ENCODE measurements around the gene MUCL3. TPM values are rescaled to one million over a fixed set of nuclear protein-coding genes. Genes with fewer than 3 reads are reported as not detected.
"Not testable (repeated sequence)": the region's sequence is repeated elsewhere in the genome, so short reads cannot be mapped to it uniquely, and the experiment has no call there.

Gene MUCL3, protein sequence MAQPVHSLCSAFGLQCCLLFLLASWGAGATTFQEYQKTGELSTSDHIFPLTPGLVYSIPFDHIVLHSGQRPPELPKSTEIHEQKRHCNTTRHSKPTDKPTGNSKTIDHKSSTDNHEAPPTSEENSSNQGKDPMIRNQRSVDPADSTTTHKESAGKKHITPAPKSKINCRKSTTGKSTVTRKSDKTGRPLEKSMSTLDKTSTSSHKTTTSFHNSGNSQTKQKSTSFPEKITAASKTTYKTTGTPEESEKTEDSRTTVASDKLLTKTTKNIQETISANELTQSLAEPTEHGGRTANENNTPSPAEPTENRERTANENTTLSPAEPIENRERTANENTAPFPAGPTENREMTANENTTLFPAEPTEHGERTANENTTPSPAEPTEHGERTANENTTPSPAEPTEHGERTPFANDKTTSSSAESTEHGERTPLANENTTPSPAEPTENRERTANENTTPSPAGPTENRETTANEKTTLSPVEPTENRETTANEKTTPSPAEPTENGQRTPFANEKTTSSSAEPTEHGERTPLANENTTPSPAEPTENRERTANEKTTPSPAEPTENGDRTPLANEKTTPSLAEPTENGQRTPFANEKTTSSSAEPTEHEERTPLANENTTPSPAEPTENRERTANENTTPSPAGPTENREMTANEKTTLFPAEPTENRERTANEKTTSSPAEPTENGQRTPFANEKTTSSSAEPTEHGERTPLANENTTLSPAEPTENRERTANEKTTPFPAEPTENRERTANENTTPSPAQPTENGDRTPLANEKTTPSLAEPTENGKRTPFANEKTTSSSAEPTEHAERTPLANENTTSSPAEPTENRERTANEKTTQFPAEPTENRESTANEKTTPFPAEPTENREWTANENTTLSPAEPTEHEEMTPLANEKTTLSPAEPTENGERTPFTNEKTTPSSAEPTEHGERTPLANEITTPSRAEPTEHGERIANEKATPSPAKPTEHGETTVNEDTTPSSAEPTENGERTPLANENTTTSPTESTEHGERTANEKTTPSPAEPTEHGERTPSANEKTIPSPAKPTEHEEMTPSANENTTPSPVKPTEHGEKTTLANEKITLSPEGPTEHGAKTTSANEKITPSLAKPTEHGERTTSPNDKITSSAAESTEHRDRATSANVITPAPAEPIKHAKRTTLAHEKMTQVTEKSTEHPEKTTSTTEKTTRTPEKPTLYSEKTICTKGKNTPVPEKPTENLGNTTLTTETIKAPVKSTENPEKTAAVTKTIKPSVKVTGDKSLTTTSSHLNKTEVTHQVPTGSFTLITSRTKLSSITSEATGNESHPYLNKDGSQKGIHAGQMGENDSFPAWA (N-terminal part only)
- not detected in 2 replicates for total RNA-seq (2014; rRNA removed; shearing (Covaris generic))

DNA sequence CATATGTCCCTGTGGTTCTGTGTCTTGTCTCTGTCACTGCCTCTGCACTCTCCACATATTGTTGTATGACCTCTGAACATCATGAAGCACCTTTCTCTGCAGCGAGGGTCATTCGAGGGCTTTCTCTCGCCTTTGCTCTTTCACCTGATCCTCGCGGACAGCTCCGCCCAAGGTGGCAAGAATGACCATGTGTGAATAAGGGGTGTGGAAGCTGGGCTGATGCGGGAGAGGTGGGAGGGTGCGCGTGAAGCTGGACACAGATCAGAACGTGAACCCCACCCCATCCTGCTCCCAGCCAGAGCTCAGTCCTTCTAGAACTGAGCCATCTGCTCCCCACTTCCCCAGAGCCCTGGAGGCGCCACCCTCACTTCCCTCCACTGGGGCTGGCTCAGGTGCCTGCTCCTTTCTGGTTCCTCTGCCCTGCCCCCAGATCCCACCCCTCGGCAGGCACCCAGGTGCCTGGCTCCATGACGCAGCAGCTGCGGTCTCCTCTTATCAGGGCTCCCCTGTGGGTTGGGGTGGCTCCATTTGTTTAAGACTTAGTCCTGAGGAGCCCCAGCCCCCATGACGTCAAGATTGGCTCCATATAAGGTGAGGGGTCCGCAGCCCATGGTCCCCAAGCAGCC is at the start of gene MUCL3:
MUCL3 (plus strand) TSS at position 613 of the 626 bp plus-strand sequence. CDS start 27 bp downstream, outside the sequence.
- no peak for DNase-seq (ENCODE audit: low spot score)
- in situ Hi-C loops (cut with HindIII; ENCODE audit: low sequenced_read_pairs): no loop called here

DNA sequence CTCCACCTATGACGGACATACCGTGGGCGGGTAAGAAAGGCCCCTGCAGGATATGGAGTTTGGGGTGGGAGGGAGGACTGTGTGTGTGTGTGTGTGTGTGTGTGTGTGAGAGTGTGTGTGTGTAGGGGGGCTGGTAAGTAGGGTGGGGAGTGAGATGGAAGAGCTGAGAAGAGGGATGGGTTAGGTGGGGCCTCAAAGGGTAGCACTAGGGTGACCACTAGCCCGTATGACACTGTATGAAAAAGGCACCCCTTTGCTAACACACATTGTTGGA is 49.4 kb upstream of the MUCL3 start:
- DNase-seq (ENCODE audit: low spot score): no peak
- in situ Hi-C loops (cut with HindIII; ENCODE audit: low sequenced_read_pairs): no loop called here

DNA sequence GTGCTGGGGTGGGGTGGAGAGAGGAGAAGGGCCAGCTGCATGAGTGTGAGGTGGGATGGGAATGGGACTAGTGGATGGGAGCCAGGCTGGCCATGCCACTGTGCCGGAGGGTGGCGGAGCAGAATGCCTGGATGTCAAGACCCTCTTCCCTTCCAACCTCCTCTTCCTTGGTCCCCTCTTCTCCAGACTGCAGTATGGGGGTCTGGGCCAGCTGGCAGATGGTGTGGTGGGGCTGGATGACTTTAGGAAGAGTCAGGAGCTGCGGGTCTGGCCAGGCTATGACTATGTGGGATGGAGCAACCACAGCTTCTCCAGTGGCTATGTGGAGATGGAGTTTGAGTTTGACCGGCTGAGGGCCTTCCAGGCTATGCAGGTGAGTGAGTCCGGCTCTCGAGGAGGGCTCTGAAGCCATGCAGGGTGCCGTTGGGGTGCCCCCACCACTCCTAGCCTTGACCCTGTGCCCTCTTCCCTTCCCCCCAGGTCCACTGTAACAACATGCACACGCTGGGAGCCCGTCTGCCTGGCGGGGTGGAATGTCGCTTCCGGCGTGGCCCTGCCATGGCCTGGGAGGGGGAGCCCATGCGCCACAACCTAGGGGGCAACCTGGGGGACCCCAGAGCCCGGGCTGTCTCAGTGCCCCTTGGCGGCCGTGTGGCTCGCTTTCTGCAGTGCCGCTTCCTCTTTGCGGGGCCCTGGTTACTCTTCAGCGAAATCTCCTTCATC is 48.8 kb upstream of the MUCL3 start:
- in situ Hi-C loops (cut with HindIII; ENCODE audit: low sequenced_read_pairs): no loop called here
- DNase-seq (ENCODE audit: low spot score): no peak

DNA sequence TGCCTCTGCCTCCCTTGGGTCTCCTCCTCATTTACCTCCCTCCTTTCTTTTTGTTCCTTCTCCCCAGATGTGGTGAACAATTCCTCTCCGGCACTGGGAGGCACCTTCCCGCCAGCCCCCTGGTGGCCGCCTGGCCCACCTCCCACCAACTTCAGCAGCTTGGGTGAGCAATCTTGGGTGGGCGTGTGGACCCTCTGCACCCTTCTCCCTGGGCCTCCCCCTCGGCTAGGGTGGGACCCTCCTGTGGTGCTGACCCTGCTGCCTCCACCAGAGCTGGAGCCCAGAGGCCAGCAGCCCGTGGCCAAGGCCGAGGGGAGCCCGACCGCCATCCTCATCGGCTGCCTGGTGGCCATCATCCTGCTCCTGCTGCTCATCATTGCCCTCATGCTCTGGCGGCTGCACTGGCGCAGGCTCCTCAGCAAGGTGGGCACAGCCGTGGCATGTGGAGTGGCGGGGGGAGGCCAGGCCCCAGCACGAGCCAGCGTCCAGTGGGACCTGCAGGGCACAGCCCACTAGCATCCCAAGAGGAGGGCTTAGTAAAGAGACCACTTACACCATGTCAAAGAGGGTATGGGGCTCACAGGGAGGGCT is 47.7 kb upstream of the MUCL3 start:
- in situ Hi-C loops (cut with HindIII; ENCODE audit: low sequenced_read_pairs): no loop called here
- DNase-seq (ENCODE audit: low spot score): no peak

DNA sequence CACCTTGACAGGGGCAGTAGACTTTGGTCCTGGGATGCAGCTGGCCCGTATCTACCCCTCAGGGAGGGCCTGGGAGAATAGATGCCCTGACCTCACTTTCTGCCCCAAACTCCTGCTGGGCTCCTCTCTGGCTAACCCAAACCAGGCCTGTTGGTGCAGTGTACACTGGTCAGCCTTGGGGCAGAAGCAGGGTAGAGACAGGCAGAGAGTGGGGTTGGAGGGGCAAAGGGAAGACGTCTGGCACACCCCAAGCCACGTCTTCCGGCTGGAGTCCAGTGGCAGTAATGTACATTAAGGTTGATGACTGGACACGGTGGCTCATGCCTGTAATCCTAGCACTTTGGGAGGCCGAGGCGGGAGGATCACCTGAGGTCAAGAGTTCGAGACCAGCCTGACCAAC is 47.1 kb upstream of the MUCL3 start:
- in situ Hi-C loops (cut with HindIII; ENCODE audit: low sequenced_read_pairs): no loop called here
- DNase-seq (ENCODE audit: low spot score): no peak

DNA sequence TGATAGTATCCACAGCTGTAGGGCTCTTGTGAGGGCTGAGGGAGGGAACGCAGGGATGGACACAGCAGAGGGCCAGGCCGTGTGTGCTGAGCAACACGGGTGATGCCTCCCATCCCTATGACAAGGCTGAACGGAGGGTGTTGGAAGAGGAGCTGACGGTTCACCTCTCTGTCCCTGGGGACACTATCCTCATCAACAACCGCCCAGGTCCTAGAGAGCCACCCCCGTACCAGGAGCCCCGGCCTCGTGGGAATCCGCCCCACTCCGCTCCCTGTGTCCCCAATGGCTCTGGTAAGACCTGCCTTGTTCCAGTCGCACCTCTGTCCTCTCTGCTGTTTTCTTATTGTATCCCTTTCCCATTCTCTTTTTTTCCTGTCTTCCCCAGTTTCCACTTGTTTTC is 46.4 kb upstream of the MUCL3 start:
- DNase-seq (ENCODE audit: low spot score): no peak
- in situ Hi-C loops (cut with HindIII; ENCODE audit: low sequenced_read_pairs): no loop called here

DNA sequence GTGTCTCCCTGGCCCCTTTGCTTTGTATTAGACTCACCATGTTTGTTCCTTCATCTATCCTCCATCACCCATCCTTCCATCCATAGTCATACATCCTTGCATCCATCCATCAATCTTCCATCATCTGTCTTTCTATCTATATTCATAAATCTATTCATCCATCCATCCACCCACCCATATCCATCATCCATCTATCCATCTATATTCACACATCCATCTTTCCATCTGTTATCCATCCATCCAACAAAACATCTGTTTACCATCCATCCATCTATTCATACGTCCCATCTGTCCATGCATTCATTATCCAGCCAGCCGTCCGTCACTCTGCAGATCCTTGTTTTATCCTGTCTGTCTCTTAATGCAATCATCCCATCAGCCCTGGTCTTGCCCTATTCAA is 45.8 kb upstream of the MUCL3 start:
- DNase-seq (ENCODE audit: low spot score): no peak
- in situ Hi-C loops (cut with HindIII; ENCODE audit: low sequenced_read_pairs): no loop called here

DNA sequence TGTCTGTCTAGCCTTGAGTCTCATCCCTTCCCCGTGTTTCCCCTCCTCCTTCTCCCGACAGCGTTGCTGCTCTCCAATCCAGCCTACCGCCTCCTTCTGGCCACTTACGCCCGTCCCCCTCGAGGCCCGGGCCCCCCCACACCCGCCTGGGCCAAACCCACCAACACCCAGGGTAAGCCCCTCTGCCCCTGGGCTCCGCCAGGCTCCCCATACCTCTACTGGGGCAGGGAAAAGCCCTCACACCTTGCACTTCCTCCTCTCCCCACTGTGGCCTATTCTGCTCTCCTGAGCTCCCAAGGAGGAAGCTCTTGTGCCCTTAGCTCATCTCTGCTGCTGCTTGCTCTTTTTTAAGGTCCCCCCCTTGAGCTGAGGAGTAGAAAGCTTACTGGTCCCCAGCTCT is 45.4 kb upstream of the MUCL3 start:
- in situ Hi-C loops (cut with HindIII; ENCODE audit: low sequenced_read_pairs): no loop called here
- DNase-seq (ENCODE audit: low spot score): no peak

DNA sequence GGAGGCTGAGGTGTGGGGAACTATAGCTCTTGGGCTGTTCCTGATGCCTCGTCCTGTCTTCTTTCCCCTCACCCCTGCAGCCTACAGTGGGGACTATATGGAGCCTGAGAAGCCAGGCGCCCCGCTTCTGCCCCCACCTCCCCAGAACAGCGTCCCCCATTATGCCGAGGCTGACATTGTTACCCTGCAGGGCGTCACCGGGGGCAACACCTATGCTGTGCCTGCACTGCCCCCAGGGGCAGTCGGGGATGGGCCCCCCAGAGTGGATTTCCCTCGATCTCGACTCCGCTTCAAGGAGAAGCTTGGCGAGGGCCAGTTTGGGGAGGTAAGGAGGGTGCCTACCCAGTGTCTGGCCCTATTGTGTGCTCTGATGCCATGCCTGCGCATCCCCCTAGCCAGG is 44.2 kb upstream of the MUCL3 start:
- in situ Hi-C loops (cut with HindIII; ENCODE audit: low sequenced_read_pairs): no loop called here
- no peak for DNase-seq (ENCODE audit: low spot score)

DNA sequence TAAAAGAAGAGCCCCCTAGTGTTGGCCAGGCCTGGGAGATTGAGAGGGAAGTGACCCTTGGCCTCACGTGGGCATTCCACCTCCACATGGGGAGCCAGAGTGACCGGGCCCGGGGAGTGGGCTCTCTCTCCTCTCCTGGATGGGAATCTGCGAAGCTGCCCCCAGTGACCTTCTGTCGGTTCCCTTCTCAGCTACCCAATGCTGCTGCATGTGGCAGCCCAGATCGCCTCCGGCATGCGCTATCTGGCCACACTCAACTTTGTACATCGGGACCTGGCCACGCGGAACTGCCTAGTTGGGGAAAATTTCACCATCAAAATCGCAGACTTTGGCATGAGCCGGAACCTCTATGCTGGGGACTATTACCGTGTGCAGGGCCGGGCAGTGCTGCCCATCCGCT is 42.9 kb upstream of the MUCL3 start:
- in situ Hi-C loops (cut with HindIII; ENCODE audit: low sequenced_read_pairs): no loop called here

DNA sequence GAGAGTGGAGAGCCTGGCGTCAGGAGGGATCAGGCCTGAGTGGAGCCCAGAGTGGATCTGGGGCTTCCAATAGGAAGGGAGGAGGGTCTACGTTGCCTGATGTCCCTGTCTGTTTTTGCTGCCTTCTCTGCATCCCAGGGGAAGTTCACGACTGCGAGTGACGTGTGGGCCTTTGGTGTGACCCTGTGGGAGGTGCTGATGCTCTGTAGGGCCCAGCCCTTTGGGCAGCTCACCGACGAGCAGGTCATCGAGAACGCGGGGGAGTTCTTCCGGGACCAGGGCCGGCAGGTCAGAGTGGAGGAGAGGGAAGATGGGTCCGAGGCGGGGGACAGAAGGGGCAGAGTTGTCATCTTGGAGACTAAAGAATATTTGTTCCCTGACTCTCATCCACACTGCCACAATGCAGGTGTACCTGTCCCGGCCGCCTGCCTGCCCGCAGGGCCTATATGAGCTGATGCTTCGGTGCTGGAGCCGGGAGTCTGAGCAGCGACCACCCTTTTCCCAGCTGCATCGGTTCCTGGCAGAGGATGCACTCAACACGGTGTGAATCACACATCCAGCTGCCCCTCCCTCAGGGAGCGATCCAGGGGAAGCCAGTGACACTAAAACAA is 41.9 kb upstream of the MUCL3 start:
- in situ Hi-C loops (cut with HindIII; ENCODE audit: low sequenced_read_pairs): no loop called here
- no peak for DNase-seq (ENCODE audit: low spot score)

More for the DNA sequence above, 42.9 kb upstream of the MUCL3 start:
- no peak for DNase-seq (ENCODE audit: low spot score)

DNA sequence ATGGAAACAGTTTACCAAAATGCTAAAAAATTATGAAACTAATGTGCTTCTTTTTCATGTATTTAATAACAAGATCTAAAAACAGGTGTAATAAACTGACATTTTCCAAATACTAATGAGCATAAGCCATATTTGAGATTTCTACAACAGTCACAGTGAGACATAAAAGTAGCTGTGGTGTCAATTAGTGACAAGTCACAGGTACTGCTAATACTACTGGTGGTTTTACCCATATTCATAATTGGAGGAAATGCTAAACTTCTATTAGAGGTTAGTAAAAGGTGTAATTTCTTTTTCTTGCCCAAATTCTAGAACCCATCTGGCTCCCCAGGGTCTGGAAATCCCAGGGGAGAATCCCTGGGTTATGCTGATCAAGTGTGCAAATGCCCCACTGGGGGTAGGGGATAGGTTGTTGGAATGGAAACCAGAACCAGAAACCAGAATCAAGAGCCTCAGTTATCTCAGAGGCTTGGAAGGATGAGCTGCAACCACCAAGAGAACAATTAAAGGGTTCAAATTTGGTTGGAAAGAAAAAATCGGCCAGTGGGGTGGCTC is 39.8 kb upstream of the MUCL3 start:
- no peak for DNase-seq (ENCODE audit: low spot score)
- in situ Hi-C loops (cut with HindIII; ENCODE audit: low sequenced_read_pairs): no loop called here

DNA sequence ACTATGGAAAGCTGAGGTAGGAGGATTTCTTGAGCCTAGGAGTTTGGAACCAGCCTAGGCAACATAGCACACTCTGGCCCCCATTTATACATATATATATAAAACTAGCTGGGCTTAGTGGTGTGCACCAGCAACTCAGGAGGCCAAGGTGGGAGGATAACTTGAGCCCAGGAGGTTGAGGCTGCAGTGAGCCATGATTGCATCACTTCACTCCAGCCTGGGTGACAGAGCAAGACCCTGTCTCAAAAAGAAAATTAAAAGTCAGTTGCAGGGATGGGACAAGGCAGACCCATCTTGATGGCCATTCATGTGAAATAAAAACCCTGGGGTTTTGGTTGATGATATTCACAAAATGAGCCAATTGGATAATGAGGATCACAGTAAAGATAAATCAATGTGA is 39.3 kb upstream of the MUCL3 start:
- in situ Hi-C loops (cut with HindIII; ENCODE audit: low sequenced_read_pairs): no loop called here

DNA sequence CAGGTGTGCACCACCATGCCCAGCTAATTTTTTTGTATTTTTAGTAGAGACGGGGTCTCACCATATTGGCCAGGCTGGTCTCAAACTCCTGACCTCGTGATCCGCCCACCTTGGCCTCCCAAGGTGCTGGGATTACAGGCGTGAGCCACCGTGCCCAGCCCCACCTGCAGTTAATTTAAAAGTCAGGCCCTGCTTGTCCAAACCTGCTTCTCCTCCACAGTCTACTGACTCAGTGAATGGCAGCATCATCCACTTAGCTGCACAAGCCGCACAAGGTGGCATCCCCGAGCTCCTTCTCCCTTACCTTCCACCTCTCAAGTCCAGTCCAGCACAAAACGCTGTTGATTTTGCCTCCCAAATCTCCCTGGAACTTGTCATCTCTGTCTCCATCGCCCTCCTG is 38.6 kb upstream of the MUCL3 start:
- DNase-seq (ENCODE audit: low spot score); in situ Hi-C loops (cut with HindIII; ENCODE audit: low sequenced_read_pairs): not testable (repeated sequence)

More for the DNA sequence above, 39.3 kb upstream of the MUCL3 start:
- no peak for DNase-seq (ENCODE audit: low spot score)

DNA sequence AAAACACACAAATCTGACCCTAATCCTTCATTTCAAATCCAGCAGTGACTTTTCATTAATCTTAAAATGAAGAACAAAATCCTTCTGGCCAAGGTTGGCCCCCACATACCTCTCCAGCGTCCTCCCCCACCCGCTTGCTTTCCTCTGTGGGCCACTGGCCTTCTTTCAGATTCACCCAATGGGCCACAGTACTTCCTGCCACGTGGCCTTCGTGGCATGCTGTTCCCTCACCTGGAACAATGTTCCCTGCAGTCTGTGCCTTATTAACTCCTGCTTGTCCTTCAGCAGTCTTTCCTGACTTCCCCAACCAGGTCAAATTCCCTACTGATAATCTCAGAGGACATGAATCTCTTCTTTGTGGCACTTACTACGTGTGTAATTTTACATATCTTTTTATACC is 38.1 kb upstream of the MUCL3 start:
- in situ Hi-C loops (cut with HindIII; ENCODE audit: low sequenced_read_pairs): no loop called here
- no peak for DNase-seq (ENCODE audit: low spot score)

DNA sequence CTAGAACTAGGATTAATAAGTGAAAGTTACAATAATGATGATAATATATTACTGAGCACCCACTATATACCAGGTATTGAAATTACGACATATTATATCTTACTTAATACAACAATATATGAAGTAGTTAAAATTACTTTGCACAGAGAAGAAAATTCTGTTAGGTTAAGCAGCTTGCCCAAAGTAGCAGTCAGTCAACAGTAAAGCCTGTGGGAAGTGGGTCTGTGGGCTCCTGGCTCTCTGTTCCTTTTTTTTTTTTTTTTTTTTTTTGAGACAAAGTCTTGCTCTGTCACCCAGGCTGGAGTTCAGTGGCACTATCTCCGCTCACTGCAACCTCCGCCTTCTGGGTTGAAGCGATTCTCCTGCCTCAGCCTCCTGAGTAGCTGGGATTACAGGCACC is 37.5 kb upstream of the MUCL3 start:
- DNase-seq (ENCODE audit: low spot score): no peak
- in situ Hi-C loops (cut with HindIII; ENCODE audit: low sequenced_read_pairs): no loop called here

DNA sequence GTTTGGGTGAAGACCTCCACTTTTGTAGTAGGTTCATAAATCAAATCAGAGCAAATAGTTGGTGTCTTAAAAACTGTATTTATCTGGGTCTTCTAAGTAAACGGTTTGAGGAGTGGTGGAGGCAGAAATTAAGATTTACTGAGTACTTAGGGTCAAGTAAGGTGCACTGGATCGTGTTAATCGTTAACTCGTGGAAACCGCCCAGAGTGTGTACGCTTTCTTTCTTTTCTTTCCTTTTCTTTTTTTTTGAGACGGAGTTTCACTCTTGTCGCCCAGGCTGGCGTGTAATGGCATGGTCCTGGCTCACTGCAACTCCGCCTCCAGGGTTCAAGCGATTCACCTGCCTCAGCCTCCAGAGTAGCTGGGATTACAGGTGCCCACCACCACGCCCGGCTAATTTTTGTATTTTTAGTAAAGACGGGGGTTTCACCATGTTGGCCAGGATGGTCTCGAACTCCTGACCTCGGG is 33.4 kb upstream of the MUCL3 start:
- DNase-seq (ENCODE audit: low spot score); in situ Hi-C loops (cut with HindIII; ENCODE audit: low sequenced_read_pairs): not testable (repeated sequence)

Data from G401 (cell line).